HK-2 (cell line): ENCODE measurements around the gene ABCC3.

Experiments
- DNase-seq: peaks from one replicate; pipeline ENCODE4 v3.0.0-alpha.2; 2018; ENCODE audit not compliant: unreplicated experiment

The ABCC3 gene

DNA sequence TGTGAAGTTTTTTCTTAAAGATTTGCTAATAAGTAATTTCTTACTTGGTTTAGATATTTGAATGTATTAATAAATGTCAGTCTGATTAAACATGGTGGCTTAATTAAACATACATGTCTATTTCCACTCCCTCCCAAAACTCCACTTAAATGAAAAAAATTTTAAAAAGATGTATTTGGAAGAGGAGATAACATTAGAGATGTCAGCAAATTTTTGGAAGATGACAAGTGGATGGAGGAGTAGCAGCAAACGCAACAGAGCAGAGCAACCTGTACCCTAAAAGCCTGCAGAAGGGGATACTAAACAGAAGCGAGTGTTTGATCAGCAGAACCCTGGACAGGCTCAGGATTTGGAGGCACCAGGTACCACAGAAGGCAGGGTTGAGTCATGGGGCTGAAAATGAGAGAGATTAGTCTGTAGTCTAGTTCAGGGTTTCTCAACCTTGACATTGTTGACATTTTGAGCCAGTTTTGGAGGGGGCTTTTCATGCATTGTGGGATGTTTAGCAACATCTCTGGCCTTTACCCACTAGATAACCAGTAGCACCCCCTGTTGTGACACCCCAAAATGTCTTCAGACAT lies 102.5 kb downstream of the ABCC3 start:
- DNase-seq, result no peak

DNA sequence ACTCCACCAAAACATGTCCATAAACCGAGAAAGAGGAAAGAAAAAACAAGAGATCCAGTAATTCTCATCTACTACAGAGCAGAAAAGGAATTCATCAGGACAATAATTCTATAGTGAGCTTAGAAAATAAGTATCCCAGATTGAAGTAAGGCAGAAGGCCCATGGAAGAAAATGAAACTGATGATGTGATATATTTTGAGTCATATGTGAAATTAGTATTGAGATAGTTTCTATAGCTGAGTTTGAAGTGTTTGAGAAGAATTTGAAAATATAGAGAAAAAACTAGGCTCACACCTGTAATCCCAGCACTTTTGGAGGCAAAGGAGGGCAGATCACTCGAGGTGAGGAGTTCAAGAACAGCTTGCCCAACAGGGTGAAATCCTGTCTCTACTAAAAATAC lies 104.4 kb downstream of the ABCC3 start:
- no peak for DNase-seq
